Inferior parietal cortex (tissue), 1 donor: Measurements from ENCODE around the gene DNAAF6.
"Not testable (repeated sequence)": the region's sequence is repeated elsewhere in the genome, so short reads cannot be mapped to it uniquely, and the experiment has no call there.

ENCODE experiments used
- DNase-seq: peaks from one replicate; pipeline ENCODE4 v3.0.0-alpha.2; 2016; ENCODE audit errors: extremely low spot score

Gene DNAAF6

GRCh38 chrX:107205770-107206696, at the start of gene DNAAF6, which contains the start of gene NUP62CL:
DNAAF6 (plus strand) TSS chrX:107206611; CDS start chrX:107212876, 6,265 bp downstream.
NUP62CL (minus strand) TSS chrX:107206433; CDS start chrX:107175146, 31,287 bp downstream.
- peak; percentile 18 for DNase-seq

- not testable (repeated sequence) for DNase-seq
Observed at GRCh38 chrX:107157618-107158017, 48.8 kb upstream of the DNAAF6 start.

GRCh38 chrX:107167163-107167921, 39.1 kb upstream of the DNAAF6 start:
- no peak for DNase-seq

GRCh38 chrX:107168257-107168656, 38.2 kb upstream of the DNAAF6 start:
- DNase-seq: no peak

GRCh38 chrX:107168712-107169111, 37.7 kb upstream of the DNAAF6 start:
- DNase-seq: no peak

GRCh38 chrX:107171369-107172102, 34.9 kb upstream of the DNAAF6 start:
- no peak for DNase-seq

GRCh38 chrX:107197319-107197718, 9.1 kb upstream of the DNAAF6 start:
- no peak for DNase-seq

- not testable (repeated sequence) for DNase-seq
Observed at GRCh38 chrX:107198074-107198473, 8.3 kb upstream of the DNAAF6 start.

GRCh38 chrX:107199491-107199890, 6.9 kb upstream of the DNAAF6 start:
- no peak for DNase-seq

- DNase-seq: no peak
Observed at GRCh38 chrX:107204068-107204605, 2.3 kb upstream of the DNAAF6 start.

- DNase-seq: no peak
Observed at GRCh38 chrX:107206697-107207065, 270 bp downstream of the DNAAF6 start.

GRCh38 chrX:107207089-107207488, 678 bp downstream of the DNAAF6 start:
- no peak for DNase-seq

- no peak for DNase-seq
Observed at GRCh38 chrX:107207943-107208342, 1.5 kb downstream of the DNAAF6 start.

GRCh38 chrX:107213477-107213876, 7.1 kb downstream of the DNAAF6 start:
- DNase-seq: no peak

GRCh38 chrX:107226757-107227156, 20.3 kb downstream of the DNAAF6 start:
- no peak for DNase-seq

GRCh38 chrX:107227780-107228485, 21.5 kb downstream of the DNAAF6 start:
- no peak for DNase-seq

GRCh38 chrX:107228486-107228819, 22.0 kb downstream of the DNAAF6 start:
- DNase-seq: no peak

- DNase-seq: no peak
Observed at GRCh38 chrX:107272431-107272921, 66.1 kb downstream of the DNAAF6 start.

- DNase-seq: no peak
Observed at GRCh38 chrX:107273795-107274194, 67.4 kb downstream of the DNAAF6 start.

- no peak for DNase-seq
Observed at GRCh38 chrX:107288676-107289075, 82.3 kb downstream of the DNAAF6 start.

GRCh38 chrX:107290019-107290418, 83.6 kb downstream of the DNAAF6 start:
- no peak for DNase-seq
